GM21825 (cell line): ENCODE data around the gene PSMF1.

Source experiments
- ATAC-seq: cut with Tn5 transposase; IDR thresholded peaks from one replicate; pipeline ENCODE4 v1.9.1; 2021; ENCODE audit warnings: mild to moderate bottlenecking, moderate library complexity; ENCODE audit not compliant: unreplicated experiment

Gene PSMF1

DNA sequence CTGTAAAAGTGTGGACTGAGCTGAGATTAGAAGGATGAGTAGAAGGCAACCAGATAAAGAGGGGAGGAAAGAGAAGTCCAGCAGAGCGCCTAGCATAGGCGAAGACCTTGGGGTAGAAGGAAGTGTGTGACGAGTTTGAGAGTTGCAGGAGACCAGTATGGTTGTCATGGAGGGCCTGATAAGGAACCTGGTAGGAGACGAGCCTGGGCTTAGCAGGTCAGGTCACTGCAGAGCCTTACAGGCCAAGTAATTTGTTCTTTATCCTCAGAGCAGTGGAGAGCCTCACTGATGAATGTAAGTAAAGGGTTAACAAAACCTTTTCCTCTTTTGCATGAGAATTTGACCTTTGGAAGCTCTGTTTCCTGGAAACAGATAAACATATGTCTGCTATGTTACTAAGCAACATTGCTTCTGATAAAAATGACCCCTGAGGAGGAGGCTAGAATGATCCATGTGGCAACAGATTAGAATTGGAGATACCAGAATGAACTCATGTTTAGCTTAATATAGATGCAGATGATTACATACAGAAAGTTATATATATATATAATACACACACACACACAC is 69.3 kb downstream of the PSMF1 start:
- no peak for ATAC-seq

DNA sequence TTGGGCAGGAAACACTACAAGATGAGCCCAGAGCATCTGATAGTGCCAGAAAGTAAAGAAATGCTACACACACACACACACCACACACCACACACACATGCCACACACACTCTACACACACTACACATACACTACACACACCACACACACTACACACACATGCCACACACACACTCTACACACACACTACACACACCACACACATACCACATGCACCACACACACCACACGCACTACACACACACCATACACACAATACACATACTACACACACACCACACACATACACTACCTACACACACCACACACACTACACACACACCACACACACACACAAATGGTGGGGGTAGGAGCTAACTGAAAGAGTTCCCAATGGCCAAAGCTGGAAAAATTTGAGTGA is 69.9 kb downstream of the PSMF1 start:
- no peak for ATAC-seq

DNA sequence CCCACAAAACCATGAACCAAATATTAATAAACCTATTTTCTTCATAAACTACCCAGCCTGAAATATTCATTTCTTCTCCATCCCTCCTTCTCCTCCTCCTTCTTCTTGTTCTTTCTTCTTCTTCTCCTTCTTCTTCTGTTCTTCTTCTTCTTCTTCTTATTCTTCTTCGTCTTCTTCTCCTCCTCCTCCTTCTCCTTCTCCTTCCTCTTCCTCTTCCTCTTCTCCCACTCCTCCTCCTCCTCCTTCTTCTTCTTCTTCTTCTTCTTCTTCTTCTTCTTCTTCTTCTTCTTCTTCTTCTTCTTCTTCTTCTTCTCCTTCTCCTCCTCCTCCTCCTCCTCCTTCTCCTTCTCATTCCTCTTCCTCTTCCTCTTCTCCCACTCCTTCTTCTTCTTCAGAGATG is 71.4 kb downstream of the PSMF1 start:
- ATAC-seq, result no peak

DNA sequence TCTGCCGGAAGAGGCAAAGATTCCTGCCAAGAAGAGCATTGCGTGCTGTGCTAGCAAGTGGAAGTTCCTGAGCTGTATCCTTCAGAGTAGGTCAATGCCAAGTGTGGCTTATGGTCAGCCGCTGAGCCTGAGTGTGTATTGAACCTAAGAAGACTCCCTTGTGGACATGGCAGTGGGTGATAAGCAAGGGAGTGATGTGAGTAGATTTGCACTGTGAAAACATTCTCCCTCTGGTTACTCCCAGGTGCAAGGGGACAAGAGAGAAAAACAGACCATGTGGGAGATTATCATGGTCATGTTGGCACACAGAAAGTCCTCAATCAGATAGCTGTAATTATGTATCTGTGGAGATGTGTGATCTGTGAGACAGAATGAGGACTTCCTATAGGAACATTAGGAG is 72.4 kb downstream of the PSMF1 start:
- ATAC-seq, result no peak

DNA sequence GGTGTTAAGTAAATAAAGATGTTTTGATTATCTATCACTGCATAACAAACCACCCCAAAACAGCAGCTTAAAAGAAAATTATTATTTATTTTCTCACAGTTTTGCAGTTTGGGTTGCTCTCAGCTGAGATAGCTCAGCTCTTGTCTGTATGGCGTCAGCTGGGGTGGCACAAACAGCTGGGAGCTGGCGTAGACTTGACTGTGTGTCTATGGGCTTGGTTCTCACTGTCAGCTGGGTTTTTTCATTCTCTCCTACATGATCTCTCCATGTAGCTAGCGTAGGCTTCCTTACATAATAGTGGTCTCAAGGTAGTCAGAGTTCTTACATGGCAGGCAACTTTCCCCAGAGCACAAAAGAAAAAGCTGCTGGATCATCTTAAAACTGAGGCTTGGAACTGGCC is 72.9 kb downstream of the PSMF1 start:
- ATAC-seq, result no peak

DNA sequence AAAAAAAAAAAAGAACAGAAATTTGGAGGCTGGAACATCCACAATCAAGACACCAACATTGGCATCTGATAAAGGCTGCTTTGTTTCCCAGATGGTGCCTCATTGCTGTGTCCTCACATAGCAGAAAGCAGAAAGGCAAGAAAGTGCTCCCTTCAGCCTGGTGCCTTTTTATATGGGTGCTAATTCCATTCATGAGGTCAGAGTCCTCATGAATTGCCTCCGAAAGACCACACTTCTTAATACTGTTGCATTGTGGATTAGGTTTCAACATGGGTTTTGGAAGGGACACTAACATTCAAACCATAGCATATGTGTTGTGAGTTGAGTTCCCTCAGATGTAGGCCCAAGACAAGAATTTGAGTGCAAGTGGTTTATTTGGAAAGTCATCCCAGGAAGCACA is 76.8 kb downstream of the PSMF1 start:
- no peak for ATAC-seq

DNA sequence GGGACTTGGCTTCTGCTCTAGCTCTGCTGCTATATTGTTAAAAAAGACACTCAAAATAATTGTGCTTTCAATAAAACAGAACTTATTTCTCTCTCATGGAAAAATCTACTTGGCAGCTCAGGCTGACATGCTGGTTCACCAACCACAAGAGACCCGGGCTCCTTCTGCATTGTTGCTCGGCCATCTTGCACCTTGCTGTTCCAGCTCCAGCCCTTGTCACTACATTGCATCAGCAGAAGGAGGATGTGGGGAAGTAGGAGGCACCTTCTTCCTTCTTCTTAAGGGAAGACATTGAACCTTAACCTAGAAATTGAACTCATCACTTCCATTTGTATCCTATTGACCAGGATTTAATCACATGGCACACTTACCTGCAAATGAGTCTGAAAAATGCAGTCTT is 78.2 kb downstream of the PSMF1 start:
- no peak for ATAC-seq

DNA sequence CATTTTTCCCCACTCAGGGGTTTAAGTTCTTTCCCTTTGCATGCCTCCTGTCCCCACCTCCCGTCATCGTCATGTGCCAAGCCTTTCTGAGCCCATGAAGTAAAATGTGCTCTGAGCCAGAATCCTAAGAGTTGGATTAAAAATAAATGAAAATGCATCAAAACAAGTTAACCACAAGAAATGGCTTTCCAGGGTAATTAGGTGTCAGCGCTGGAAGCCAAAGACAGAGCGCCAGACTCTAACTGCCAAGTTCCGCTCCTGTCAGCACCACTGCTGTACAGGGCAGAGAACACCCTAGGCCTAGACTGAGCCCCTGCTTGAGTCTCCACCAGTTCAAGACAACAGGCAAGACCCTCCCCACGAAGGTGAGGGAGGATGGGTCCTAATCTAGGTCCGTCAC is 79.4 kb downstream of the PSMF1 start:
- ATAC-seq, result no peak

DNA sequence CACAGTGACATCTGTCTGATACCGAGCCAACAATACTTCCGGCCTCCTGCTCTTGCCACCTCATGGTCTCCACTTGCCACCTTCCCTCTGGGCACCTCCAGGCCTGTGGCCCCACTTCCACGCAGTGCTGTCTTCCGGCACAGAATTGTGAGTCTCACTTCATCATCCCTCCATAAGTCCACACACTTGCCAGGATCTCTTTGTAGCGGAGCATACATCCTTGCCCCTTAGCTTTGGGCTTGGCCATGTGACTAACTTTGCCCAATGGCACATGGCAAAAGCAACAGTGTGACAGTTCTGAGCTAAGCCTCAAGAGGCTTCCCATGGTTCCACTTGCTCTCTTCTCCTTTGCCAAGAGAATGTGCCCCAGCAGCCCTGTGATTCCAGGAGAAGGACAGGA is 80.3 kb downstream of the PSMF1 start:
- no peak for ATAC-seq

DNA sequence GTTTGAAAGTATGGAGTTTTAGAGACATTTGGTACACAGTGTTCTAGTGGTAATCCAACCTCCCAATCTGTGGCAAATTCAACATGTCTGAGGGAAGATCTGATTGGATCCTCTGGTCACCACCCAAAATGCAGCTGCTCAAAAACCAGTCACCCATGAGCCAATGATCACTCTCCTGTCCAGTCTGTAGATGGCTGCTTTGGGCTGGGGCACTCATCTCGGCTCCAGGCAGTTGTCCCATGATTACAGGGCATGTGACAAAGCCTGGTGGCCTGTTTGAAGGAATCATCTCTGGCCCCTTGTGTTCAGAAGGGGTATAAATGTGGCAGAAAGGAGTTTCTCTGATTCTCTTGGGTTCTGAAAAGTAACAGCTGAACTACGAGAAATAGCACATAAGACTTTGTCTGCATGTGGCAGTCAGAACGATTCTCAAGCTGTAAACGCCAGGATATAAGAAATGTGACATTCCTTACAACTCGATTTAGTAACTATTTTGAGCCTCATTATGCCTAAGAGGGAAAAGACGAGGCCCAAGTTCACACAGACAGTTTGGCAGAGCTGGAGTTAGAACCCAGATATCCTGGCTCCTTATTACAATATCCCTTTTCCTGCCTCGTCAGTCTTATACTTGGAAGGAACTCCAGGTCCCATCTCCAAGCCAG is 80.9 kb downstream of the PSMF1 start:
- ATAC-seq, result no peak

DNA sequence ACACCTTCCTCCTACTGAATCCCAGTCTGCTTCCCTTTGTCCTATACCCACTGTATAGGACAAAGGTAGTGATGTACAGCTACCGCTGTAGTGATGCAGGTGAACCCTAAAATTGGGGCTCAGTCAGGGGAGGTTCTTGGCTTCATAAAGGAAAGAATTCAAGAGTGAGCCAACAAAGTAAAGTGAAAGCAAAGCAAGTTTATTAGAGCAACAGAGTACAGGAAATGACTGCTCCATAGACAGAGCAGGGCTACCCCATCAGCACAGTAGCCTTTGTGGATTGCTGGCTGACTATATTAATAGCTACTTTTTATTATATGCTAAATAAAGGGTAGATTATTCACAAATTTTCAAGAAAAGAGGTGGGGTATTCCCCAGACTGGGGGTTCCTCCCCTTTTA is 81.6 kb downstream of the PSMF1 start:
- ATAC-seq, result no peak

DNA sequence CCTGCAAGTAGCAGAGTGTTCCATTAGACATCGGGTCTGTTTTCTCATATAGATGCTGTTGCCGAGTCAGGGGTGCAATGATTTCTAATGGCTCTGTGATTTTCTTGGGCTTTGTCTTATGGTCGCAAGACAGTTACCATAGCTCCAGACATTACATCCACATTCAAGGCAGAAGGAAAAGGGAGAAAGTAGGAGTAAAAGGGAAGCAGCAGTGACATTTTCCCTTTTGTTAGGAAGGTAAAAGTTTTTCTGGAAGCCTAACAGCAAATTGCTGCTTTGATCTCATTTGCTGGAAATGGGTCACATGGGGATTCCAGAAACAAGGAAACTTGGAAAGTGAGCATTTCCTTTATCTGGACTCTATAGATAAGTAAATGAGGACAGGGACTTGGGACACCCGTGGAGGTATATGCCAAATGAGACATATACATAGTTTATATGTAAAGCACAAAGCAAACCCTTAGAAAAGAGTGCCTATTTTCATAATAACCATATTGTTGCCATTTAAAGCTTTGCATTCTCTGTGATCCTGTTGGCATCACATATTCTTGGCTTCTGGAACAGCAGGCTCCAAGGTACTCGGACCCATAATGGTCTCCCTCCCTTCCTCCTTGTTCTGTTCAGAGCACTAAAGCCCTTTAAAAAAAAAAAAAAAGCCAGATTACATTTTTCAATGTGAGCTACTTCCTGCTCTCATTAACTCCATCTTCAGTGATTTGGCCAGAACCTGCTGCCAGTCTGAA is 84.5 kb downstream of the PSMF1 start, which contains the start of gene C20orf202:
Gene C20orf202, plus strand, starts transcription at position 693 of the 743 bp plus-strand sequence. CDS start 132 bp downstream, outside the sequence.
- no peak for ATAC-seq

DNA sequence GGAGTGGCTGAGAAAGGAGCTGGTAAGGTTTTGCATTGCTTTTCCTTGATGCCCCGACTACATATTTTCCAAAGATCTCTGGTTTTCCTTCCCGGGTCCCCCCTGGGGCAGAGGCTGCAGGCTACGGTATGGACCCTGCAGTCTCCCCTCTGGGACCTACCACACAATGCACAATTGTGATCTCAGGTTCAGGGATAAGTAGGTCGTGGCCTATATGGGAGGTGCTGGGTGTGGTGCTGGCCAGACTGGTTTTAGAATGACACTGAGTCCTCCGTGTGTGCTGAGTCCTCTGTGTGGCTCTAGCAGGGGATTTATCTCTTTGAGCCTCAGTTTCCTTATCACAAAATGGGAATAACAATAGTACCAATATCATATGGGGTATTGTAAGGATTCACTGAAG is 85.2 kb downstream of the PSMF1 start:
- ATAC-seq, result no peak

DNA sequence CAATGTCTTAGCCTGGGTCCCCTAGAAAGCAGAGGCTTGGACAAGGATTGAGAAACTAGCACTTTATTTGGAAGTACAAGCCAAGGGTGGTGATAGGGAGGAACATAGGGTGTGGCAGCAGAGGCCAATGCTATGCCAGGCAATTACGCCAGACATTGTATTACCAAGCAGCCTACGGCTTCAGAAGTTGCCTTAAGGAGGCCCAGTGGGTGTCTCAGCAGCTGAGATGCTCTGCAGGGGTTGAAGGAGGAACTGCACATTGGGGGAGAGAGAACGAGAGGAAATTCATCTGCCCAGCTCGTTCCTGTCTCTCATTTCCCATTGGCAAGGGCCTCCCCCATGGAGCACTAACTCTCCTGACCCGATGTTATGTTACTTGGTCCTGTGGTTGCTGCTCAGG is 85.7 kb downstream of the PSMF1 start:
- no peak for ATAC-seq

DNA sequence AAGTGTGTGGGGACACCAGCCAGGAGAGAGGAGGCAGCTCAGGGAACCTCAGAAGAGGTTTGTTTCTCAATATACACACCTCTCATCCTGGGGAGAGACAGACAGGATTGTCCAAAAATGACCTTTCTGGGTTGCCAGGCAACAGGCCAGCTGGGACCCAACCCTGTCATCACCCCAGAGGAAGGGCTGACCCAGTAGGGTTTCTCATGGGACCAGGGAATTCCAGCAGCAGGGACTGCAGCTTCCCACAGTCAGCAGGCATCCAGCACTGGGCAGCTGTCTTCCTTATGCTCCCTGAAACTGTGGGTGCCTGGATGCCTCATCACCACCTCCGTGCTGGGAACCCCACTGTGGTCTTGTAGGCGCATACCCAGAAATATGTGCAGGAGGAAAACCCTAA is 86.2 kb downstream of the PSMF1 start:
- ATAC-seq, result no peak

DNA sequence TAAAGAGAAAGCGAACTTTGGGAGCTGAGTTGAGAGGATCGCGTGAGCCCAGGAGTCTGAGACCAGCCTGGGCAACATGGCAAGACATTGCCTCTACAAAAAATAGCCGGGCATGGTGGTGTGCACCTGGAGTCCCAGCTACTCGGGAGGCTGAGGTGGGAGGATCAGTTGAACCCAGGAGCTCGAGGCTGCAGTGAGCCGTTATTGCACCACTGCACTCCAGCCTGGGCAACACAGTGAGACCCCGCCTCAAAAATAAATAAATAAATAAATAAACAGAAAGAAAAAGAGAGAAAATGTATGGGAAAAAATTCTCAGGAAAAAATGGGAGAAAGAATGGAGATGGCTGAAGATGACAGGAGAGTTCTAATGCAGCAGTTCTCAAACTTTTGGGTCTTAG is 87.4 kb downstream of the PSMF1 start:
- no peak for ATAC-seq

DNA sequence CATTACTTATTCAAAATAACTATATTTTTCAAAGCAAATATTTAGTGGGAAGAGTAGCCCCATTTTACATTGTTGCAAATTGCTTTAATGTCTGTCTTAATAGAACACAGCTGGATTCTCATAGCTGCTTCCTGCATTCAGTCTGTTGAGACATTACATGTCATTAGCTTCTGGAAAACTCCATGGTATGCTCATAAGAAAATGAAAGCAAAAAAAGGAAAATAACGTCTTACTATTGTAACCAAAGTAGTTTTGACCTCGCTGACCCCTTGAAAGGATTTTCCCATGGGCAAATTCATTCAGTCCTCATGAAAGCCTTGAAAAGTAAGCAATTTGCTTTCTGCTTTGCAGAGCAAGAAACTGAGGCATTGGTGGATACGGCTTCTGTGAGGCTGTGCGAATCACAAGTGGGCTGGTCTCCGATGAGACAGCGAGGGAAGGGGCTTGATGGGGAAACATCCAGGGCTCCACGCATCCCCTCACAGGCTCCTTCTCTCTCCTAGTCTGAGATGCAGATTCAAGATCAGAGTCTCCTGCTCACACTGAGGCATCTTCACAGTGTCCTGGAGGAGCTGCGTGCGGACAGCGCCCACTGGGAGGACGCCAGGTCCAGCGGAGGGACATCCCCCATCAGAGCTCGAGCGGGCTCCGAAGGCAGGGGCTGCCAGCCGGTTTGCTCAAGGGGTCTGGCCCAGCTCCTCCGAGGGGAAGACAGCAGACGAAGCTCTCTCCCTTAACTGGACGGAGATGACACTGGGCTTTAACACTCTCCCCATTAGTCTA is 88.2 kb downstream of the PSMF1 start:
- no peak for ATAC-seq

DNA sequence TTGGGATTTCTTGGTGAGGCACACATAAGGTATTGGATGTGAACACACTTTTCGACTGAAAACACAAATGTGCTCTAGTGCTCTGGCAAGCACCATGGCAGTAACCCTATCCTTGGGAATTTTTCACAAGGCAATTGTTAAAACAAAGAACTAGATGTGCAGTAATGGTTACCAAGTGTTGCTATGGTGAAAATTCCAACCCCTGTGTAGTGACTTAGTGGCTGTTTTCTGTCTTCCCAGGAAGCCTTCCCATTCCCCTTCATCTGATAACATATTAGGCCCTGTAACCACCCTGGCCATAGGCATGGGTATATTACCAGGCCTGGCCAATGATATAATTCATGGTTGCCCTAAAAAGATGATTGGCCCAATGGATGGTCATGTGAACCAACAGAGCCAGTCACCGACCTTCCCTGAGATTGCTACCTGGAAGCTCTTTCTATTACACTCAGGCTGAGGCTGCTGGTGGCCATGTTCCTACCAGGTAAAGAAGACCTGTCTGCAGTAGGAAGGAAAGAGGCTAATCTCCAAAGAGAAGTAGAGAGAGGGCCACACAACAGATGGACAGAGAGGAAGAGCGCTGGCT is 89.0 kb downstream of the PSMF1 start:
- ATAC-seq, result no peak

DNA sequence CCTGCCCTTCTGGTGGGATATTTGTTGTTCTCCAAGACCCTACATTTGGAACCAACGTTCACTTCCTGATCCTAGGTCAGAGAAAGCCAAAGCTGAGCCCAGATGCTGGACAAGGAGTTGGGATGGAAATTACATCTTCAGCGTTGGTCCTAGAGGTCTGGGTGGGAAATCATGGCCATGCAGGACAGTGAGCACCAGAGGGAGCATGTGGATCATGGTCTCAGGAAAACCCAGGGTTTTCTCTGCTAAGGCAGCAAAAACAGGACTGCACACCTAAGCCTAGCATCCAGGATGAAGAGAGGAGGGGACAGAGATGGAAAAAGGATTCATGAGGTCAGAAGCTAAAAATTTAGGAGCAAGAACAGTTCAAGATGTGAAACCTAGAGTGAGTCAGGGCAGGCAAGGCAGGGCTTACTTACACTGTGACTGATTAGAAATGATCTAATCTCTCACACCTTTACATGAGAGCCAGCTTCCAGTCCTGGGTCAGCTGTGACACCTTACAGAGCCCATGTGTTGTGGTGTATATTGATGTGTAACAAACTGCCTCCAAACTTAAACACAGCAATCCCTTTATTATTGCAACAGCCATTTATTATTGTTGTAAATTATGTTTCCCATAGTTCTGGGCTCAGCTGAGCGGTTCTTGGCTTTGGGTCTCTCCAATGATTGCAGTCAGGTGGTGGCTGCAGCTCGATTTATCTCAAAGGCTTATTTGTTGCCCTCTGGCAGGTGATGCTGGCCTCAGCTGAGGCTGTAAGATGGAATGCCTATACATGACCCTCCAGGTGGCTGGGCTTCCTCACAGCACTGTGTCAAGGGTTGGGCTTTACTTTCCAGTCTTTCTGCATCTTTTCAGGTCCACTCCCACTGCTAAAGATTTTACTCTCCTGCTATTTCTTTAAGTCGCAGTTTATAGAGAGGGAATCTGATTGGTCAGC is 91.3 kb downstream of the PSMF1 start:
- ATAC-seq, result no peak

DNA sequence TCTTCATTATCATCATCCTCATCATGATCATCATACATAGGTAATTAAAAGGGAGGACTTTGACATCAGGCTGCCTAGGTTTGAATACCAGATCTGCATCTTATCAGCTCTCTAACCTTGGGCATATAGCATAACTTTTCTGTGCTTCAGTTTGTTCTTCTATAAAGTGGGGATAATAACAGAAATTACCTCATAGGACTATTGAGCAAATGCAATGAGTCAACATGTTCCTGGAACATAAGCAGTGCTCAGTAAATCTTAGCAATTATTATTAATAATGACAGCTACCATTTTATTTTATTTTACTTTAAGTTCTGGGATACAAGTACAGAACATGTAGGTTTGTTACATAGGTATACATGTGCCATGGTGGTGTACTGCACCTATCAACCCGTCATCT is 92.1 kb downstream of the PSMF1 start:
- ATAC-seq, result no peak
